Testis (tissue), 3 donors: Measurements from ENCODE around the gene CLPX. TPM values are rescaled to one million over a fixed set of nuclear protein-coding genes. Genes with fewer than 3 reads are reported as not detected.
A peak's percentile ranks its signal among the peaks of the same experiment; 100 is the strongest.
"Not testable (repeated sequence)": the region's sequence is repeated elsewhere in the genome, so short reads cannot be mapped to it uniquely, and the experiment has no call there.

Source experiments
- DNase-seq: peaks from one replicate; pipeline ENCODE4 v3.0.0-alpha.2; 2019
- H3K27ac ChIP-seq, 2 donors: fragments of 200-600 bp; sonication (generic); one replicate each; pipeline ENCODE4 v1.5.1; 2019
- H3K27me3 ChIP-seq: fragments of 200-600 bp; sonication (generic); one replicate; pipeline ENCODE4 v1.5.1; 2019
- H3K36me3 ChIP-seq: fragments of 200-600 bp; sonication (generic); one replicate; pipeline ENCODE4 v1.5.1; 2017; ENCODE audit warnings: low read depth; ENCODE audit errors: missing control alignments
- H3K4me1 ChIP-seq: fragments of 200-600 bp; sonication (generic); one replicate; pipeline ENCODE4 v1.5.1; 2019
- H3K4me3 ChIP-seq, 2 donors: fragments of 200-600 bp; sonication (generic); one replicate each; pipeline ENCODE4 v1.5.1; 2017 to 2019
- H3K9me3 ChIP-seq: fragments of 200-600 bp; sonication (generic); one replicate; pipeline ENCODE4 v1.5.1; 2017
- POLR2A ChIP-seq: fragments of 450-650 bp; IDR thresholded peaks from one replicate; pipeline ENCODE4 v1.6.1; 2017; ENCODE audit warnings: antibody characterized with exemption, mild to moderate bottlenecking, moderate library complexity
- WGBS, 2 donors: methylation state at CpG; one replicate each; pipeline ENCODE4 v1.1.5; 2018; 5-methylcytosine and 5-hydroxymethylcytosine counted together
- intact Hi-C: fragments of 100-400 bp; cut with DNase I; formaldehyde crosslinking; loops from one replicate; pipeline ENCODE4 v1.15.1; 2023; ENCODE audit warnings: low total_unique reads
- polyA plus RNA-seq: library from polyadenylated mRNA; stranded (reverse); fragments of 350-450 nt; fragmentation: Illumina TruSeq; extraction: RNeasy Lipid Tissue Mini Kit (QIAGEN cat#74804); gene quantifications from one replicate; pipeline ENCODE4 v1.2.3, GENCODE V29; 2014; ENCODE audit warnings: low read depth, low replicate concordance; ENCODE audit not compliant: insufficient read depth
- total RNA-seq, 2 donors: library from RNA; depleted of rRNA; stranded (reverse); fragments of >200 nt; gene quantifications; one replicate each; pipeline ENCODE4 v1.2.3, GENCODE V29; 2016
- TF ChIP-seq, protein P1 (sequence below), 3 experiments: fragments of 450-650 bp in 2 of 3; fragments of 200-600 bp in 1 of 3; sonication (generic) in 1 of 3; IDR thresholded peaks; one replicate each; pipeline ENCODE4 v1.5.1; 2016 to 2019; ENCODE audit warnings: antibody characterized with exemption in 3 of 3, mild to moderate bottlenecking in 2 of 3, moderate library complexity in 1 of 3

CLPX gene
- total and polyA plus RNA-seq, 3 donors from 2014 or later = 60.4 to 89.4 (median 75.8) TPM

DNA sequence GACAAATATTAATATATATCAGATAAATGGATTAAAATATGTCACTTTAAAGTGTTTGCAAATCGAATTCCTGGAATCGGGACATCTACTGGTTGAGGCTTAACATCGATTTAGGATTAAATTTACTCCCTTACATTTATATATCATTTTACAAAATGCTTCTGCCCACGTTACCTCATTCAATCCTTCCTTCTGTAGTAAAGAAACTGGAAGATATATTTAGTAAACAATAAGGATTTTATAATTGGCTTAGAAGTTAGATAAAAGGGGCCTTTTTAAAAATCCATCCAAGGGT lies 1.3 kb downstream of the CLPX start:
- intact Hi-C loops = no loop called here
- no peak for DNase-seq
- Histone ChIP-seq H3K9me3 (no peaks in the 10 kb centered on the region), H3K27ac (peak overlapping the region; percentile 92 to 97), H3K36me3 (no peaks in the 10 kb centered on the region), H3K27me3 (no peaks in the 10 kb centered on the region), H3K4me1 (peaks cover 9% of the 10 kb centered on the region), H3K4me3 (peak overlapping the region; percentile 90 to 91)
- TF ChIP-seq, protein P1, sequence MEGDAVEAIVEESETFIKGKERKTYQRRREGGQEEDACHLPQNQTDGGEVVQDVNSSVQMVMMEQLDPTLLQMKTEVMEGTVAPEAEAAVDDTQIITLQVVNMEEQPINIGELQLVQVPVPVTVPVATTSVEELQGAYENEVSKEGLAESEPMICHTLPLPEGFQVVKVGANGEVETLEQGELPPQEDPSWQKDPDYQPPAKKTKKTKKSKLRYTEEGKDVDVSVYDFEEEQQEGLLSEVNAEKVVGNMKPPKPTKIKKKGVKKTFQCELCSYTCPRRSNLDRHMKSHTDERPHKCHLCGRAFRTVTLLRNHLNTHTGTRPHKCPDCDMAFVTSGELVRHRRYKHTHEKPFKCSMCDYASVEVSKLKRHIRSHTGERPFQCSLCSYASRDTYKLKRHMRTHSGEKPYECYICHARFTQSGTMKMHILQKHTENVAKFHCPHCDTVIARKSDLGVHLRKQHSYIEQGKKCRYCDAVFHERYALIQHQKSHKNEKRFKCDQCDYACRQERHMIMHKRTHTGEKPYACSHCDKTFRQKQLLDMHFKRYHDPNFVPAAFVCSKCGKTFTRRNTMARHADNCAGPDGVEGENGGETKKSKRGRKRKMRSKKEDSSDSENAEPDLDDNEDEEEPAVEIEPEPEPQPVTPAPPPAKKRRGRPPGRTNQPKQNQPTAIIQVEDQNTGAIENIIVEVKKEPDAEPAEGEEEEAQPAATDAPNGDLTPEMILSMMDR (IDR thresholded peaks at IDR 0.05) = no peak
- TF ChIP-seq POLR2A = no peak
- WGBS, 2 donors = 1 to 2% methylated on average over 4 of the region's 4 CpGs

DNA sequence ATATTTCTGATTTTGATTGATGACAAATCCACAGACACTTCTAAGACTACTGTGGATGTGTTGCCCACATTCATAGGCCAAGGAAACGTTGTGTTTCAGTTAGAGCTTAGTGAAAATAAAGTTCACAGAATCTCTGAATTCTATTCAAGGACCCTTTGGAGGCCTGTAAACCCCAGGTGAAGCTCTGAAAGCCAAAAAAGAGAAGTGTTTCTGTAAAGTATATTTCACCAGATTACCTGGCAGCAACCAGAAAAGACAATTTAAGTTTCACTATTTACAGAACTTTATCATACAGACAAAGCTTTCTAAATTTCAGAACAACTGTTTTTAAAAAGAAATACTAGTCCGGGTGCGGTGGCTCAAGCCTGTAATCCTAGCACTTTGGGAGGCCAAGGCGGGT lies 2.6 kb downstream of the CLPX start:
- DNase-seq = no peak
- Histone ChIP-seq H3K4me1 (peaks cover 9% of the 10 kb centered on the region), H3K27ac (peak overlapping the region; percentile 22 to 28), H3K27me3 (no peaks in the 10 kb centered on the region), H3K36me3 (no peaks in the 10 kb centered on the region), H3K4me3 (no peak overlapping the region), H3K9me3 (no peaks in the 10 kb centered on the region)
- intact Hi-C loops = no loop called here
- 41 to 54% methylated on average over 4 of the region's 4 CpGs for WGBS, 2 donors
- no peak for TF ChIP-seq POLR2A
- TF ChIP-seq, protein P1 (IDR thresholded peaks at IDR 0.05) = no peak

DNA sequence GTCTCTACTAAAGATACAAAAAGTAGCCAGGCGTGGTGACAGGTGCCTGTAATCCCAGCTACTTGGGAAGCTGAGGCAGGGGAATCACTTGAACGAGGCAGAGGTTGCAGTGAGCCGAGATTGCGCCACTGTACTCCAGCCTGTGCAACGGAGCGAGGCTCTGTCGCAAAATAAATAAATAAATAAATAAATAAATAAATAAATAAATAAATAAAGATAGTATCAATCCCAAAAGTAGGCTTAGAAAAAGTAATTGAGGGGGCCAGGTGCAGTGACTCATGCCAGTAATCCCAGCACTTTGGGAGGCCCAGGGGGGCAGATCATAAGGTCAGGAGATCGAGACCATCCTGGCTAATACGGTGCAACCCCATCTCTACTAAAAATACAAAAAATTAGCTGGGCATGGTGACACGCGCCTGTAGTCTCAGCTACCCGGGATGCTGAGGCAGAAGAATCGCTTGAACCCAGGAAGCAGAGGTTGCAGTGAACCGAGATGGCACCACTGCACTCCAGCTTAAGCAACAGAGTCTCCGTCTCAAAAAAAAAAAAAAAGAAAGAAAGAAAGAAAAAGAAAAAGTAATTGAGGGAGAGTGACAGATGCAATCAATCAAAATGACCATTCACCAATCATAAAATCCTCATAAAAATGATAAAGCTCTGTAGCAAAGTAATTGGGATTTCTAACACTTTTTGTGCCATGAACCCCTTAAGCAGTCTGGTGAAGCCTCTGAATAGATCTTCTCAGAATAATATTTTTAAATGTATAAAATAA lies 3.4 kb downstream of the CLPX start:
- 86 to 88% methylated on average over 15 of the region's 15 CpGs for WGBS, 2 donors
- H3K4me1 ChIP-seq, intact Hi-C loops: not testable (repeated sequence)

DNA sequence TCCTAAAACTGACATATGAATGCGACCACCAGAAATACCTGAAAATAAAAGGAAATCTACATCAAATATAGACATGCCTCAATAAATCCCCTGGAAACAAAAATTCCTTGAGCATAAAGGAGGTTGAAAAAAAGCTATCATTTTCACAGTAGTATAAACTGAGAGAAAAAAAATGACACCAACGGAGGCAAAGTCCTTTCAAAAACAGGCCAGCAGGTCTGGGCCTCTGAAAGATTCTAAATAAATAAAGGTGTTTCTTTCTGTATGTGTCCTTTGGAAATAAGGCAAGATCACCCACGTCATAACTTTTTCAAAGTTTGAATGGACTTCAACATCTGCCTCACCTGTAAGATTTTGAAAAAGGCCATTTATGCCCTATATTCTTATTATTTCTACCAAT lies 5.0 kb downstream of the CLPX start:
- Histone ChIP-seq H3K36me3 (no peaks in the 10 kb centered on the region), H3K4me1 (peaks cover 9% of the 10 kb centered on the region), H3K27me3 (no peaks in the 10 kb centered on the region), H3K27ac (no peak overlapping the region), H3K9me3 (no peaks in the 10 kb centered on the region), H3K4me3 (no peak overlapping the region)
- TF ChIP-seq, protein P1 (IDR thresholded peaks at IDR 0.05) = no peak
- TF ChIP-seq POLR2A = no peak
- no peak for DNase-seq
- 83 to 87% methylated on average over 3 of the region's 3 CpGs for WGBS, 2 donors
- intact Hi-C loops = no loop called here

More for the DNA sequence above, 3.4 kb downstream of the CLPX start:
- not testable (repeated sequence) for H3K9me3 ChIP-seq, H3K27me3 ChIP-seq, H3K36me3 ChIP-seq, H3K27ac ChIP-seq, DNase-seq, H3K4me3 ChIP-seq

DNA sequence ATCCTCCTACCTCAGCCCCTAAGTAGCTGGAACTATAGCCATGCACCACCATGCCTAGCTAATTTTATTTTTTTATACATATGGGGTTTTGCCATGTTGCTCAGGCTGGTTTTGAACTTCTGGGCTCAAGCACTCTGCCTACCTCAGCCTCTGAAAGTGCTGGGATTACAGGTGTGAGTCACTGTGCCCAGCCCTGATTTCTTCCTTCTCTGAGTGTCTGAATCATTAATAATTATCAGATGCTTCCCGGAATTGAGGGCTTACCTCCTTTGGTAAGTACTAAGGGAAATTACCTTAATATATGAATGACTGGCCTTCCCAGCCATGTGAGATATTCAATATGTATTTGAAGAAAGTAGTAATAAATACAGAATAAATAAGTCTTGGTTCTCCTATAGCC lies 7.2 kb downstream of the CLPX start:
- Histone ChIP-seq H3K27me3 (no peaks in the 10 kb centered on the region), H3K9me3 (no peaks in the 10 kb centered on the region), H3K4me3 (no peak overlapping the region), H3K4me1 (peaks cover 6% of the 10 kb centered on the region), H3K36me3 (no peaks in the 10 kb centered on the region), H3K27ac (no peak overlapping the region)
- intact Hi-C loops = no loop called here
- WGBS, 2 donors = 79 to 81% methylated on average over 1 of the region's 1 CpG
- TF ChIP-seq POLR2A = no peak
- TF ChIP-seq, protein P1 (IDR thresholded peaks at IDR 0.05) = no peak
- DNase-seq = no peak
